ENCODE measurements around the gene ERN1. TPM values are rescaled to one million over a fixed set of nuclear protein-coding genes. Genes with fewer than 3 reads are reported as not detected.

Gene ERN1
- total RNA-seq, 1 donor from 2014 or later = 16.7 TPM

DNA sequence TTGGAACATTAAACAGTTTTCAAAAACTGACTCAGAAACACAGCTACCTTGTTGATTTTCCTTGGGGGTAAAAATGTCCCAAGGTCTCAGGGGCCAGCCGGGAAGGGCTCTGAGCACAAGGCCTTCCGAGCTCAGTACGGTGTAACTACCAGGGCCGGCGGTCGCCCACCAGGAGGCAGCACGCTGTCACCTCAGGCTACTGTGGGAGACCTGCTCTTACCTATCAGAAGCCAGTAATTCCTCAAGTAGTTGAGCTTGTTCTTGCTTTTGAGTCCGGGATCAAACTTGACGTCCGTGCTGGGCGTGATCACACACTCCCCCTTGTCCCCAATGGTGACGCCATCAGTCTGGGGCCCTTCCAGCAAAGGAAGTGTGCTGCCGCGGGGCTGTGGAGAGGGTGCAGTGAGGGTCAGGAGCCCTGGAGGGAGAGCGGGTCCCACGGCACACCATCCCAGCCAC lies 66.1 kb downstream of the ERN1 start:
- DNase-seq (ENCODE audit: low spot score) = peak; percentile 78
- Mint-ChIP-seq H3K4me3 (ENCODE audit: unreplicated experiment) (no peak overlapping the region), H3K9me3 (ENCODE audit: unreplicated experiment) (no peaks in the 10 kb centered on the region), H3K4me1 (ENCODE audit: unreplicated experiment) (peaks cover 37% of the 10 kb centered on the region), H3K27me3 (ENCODE audit: unreplicated experiment) (peaks cover 6% of the 10 kb centered on the region), H3K27ac (ENCODE audit: unreplicated experiment) (no peak overlapping the region), H3K36me3 (ENCODE audit: low read depth, unreplicated experiment) (peaks cover 48% of the 10 kb centered on the region)
- peak; percentile 57 for TF ChIP-seq CTCF (IDR thresholded peaks at IDR 0.05; ENCODE audit: unreplicated experiment)

DNA sequence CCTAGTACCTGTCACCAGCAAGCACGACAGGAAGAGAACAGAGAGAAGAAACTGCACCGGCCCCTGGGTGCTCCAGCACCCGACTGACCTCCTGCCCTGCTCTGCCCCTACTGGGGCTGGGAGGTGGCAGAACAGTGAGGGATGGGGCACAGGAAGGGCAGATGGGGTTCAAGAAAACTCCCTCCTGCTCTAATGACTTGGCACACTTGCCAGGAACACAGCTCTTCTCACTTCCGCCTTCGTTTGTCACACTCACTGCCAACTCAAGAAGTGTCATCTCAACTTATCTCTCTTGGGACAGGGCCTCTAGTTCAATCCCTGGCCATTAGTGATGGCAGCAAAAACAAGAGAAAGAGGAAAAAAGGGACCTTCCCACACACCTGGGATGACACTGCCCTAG lies 66.9 kb downstream of the ERN1 start:
- peaks cover 6% of the 10 kb centered on the region for H3K27me3 Mint-ChIP-seq (ENCODE audit: unreplicated experiment)
- DNase-seq (ENCODE audit: low spot score) = no peak
- no peak overlapping the region for H3K27ac Mint-ChIP-seq (ENCODE audit: unreplicated experiment)
- H3K4me3 Mint-ChIP-seq (ENCODE audit: unreplicated experiment) = no peak overlapping the region
- H3K4me1 Mint-ChIP-seq (ENCODE audit: unreplicated experiment) = peaks cover 43% of the 10 kb centered on the region
- H3K9me3 Mint-ChIP-seq (ENCODE audit: unreplicated experiment) = no peaks in the 10 kb centered on the region
- H3K36me3 Mint-ChIP-seq (ENCODE audit: low read depth, unreplicated experiment) = peaks cover 47% of the 10 kb centered on the region
- no peak for TF ChIP-seq CTCF (IDR thresholded peaks at IDR 0.05; ENCODE audit: unreplicated experiment)

GRCh38 chr17:64061178-64061898 lies 68.6 kb downstream of the ERN1 start:
- H3K4me1 Mint-ChIP-seq (ENCODE audit: unreplicated experiment) = peaks cover 49% of the 10 kb centered on the region
- no peak for TF ChIP-seq CTCF (IDR thresholded peaks at IDR 0.05; ENCODE audit: unreplicated experiment)
- peak overlapping the region; percentile 94 for H3K27ac Mint-ChIP-seq (ENCODE audit: unreplicated experiment)
- no peaks in the 10 kb centered on the region for H3K9me3 Mint-ChIP-seq (ENCODE audit: unreplicated experiment)
- peaks cover 6% of the 10 kb centered on the region for H3K27me3 Mint-ChIP-seq (ENCODE audit: unreplicated experiment)
- H3K4me3 Mint-ChIP-seq (ENCODE audit: unreplicated experiment) = no peak overlapping the region
- H3K36me3 Mint-ChIP-seq (ENCODE audit: low read depth, unreplicated experiment) = peaks cover 47% of the 10 kb centered on the region
- no peak for DNase-seq (ENCODE audit: low spot score)

GRCh38 chr17:64060331-64060730 lies 69.6 kb downstream of the ERN1 start:
- DNase-seq (ENCODE audit: low spot score) = peak; percentile 14
- peaks cover 6% of the 10 kb centered on the region for H3K27me3 Mint-ChIP-seq (ENCODE audit: unreplicated experiment)
- peaks cover 49% of the 10 kb centered on the region for H3K4me1 Mint-ChIP-seq (ENCODE audit: unreplicated experiment)
- H3K9me3 Mint-ChIP-seq (ENCODE audit: unreplicated experiment) = no peaks in the 10 kb centered on the region
- H3K4me3 Mint-ChIP-seq (ENCODE audit: unreplicated experiment) = peak overlapping the region; percentile 32
- H3K27ac Mint-ChIP-seq (ENCODE audit: unreplicated experiment) = peak overlapping the region; percentile 94
- TF ChIP-seq CTCF (IDR thresholded peaks at IDR 0.05; ENCODE audit: unreplicated experiment) = no peak
- peaks cover 41% of the 10 kb centered on the region for H3K36me3 Mint-ChIP-seq (ENCODE audit: low read depth, unreplicated experiment)

GRCh38 chr17:64059756-64060155 lies 70.2 kb downstream of the ERN1 start:
- Mint-ChIP-seq H3K27me3 (ENCODE audit: unreplicated experiment) (peaks cover 6% of the 10 kb centered on the region), H3K27ac (ENCODE audit: unreplicated experiment) (peak overlapping the region; percentile 94), H3K4me1 (ENCODE audit: unreplicated experiment) (peaks cover 51% of the 10 kb centered on the region), H3K9me3 (ENCODE audit: unreplicated experiment) (no peaks in the 10 kb centered on the region), H3K36me3 (ENCODE audit: low read depth, unreplicated experiment) (peaks cover 40% of the 10 kb centered on the region), H3K4me3 (ENCODE audit: unreplicated experiment) (peak overlapping the region; percentile 32)
- DNase-seq (ENCODE audit: low spot score) = no peak
- TF ChIP-seq CTCF (IDR thresholded peaks at IDR 0.05; ENCODE audit: unreplicated experiment) = no peak

Measured in endothelial cell (in vitro differentiated cells).